NCI-H146 (cell line): ENCODE measurements around the gene MSRB2.
A peak's percentile ranks its signal among the peaks of the same experiment; 100 is the strongest.
"Not testable (repeated sequence)": the region's sequence is repeated elsewhere in the genome, so short reads cannot be mapped to it uniquely, and the experiment has no call there.

Source experiments
- DNase-seq: peaks from one replicate; lab custom pipeline; 2025; lab: John Stamatoyannopoulos, UW

MSRB2 gene

DNA sequence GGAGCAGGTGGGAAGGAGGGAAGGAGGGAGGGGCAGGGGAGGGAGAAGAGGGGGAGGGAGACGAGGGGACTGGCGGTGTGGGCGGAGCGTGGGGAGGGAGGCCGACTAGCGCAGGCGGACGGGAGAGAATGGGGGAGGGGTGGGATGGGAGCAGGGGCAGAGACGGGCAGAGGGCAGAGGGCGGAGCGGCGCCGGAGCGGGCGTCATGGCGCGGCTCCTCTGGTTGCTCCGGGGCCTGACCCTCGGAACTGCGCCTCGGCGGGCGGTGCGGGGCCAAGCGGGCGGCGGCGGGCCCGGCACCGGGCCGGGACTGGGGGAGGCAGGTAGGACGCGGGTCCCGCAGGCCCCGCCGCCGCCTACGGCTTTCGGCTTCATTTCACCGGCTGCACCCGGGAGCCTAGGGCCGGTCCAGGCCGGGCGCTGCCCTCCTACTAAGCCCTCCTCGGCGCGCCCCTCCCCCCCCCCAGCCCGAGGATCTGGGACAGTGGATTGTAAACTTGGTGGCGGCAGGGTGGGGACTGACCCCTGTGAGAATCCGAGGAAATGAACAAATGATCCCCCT lies at the start of gene MSRB2:
MSRB2 (plus strand) TSS at position 176 of the 562 bp plus-strand sequence; CDS start at position 206, 30 bp downstream.
- DNase-seq, result peak; percentile 99

DNA sequence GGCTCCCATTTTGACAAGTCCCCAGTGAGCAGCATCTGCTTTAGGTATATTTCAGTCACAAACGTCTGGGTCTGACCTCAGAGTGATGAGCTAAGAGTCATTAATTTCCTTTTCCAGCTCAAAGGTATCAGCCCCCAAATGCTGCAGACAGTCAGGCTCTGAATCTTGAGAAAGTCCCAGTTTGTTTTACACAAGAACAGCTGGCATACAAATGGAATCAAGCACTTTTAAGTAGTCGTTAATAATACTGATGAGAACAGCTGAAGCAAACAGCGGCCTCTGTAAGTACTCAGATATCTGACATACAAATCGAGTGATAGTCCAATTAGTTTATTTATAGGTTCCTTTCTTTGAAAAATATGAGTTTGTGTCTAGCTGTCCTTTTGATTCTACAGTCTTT lies 49.4 kb upstream of the MSRB2 start:
- DNase-seq, result no peak

DNA sequence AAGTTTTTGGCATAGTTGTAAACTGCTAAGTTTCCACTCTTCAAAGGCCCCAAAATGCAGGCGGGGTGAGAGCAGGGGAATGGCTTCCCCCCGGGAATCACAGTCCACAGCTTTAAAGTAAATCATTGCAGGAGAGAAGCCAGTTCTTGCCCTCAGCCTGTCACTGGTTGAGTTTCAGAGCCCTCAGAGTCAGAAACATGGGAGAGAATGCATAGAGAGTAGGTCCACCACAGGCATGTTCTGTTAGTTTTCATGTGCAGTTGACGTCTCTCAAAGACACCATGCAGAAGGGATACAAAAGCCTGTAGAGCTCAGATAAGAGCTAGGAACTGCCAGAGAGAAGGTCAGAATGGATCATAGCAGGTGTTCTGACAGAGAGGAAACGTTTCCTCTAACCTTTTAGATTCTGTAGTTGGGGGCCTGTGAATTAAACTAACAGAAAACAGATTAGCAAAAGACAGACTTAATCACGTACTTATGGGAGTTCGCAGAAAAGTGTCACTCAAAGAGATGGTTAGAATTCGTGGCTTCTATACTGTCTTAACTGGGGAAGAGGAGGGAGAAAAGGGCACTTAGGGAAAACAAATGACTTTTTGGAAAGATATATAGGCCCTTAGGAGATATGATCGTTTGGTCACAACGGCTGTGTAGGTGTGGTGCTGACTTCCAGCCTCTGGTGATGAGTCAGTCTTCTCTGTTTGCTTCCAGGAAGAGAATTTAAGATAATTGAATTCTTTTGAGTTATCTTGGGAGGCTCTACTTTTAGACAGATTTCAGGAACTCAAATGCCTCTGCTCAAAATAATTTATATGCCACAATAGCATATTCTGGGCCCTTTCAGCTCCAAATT lies 48.0 kb upstream of the MSRB2 start:
- DNase-seq, result no peak

DNA sequence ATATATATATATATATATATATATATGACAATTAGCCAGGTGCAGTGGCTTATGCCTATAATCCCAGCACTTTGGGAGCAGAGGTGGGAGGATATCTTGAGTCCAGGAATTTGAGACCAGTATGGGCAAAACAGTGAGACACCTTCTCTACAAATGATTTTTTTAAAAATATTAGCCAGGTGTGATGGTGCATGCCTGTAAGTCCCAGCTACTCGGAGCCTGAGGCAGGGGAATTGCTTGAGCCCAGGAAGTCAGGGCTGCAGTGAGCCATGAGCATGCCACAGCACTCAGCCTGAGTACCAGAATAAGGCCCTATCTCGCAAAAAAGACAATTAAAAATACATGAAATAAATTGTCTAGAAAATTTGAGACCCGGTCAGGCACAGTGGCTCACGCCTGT lies 47.2 kb upstream of the MSRB2 start:
- no peak for DNase-seq

DNA sequence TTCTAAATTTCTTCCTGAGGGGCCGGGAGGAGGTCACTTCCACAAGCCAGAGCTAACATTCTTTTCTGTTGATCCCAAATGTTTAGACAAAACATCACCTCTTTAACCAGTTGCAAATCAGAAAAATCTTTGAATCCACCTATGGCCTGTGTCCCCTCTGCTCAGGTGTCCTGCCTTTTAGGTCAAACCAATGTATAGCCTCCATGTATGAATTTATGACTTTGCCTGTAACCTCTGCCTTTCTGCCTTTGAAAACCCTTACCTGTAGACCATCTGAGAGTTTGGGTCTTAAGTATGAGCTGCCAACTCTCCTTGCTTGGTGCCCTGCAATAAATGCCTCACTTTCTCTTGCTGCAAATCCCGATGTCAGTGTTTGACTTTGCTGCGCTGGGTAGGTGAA lies 44.1 kb upstream of the MSRB2 start:
- no peak for DNase-seq

DNA sequence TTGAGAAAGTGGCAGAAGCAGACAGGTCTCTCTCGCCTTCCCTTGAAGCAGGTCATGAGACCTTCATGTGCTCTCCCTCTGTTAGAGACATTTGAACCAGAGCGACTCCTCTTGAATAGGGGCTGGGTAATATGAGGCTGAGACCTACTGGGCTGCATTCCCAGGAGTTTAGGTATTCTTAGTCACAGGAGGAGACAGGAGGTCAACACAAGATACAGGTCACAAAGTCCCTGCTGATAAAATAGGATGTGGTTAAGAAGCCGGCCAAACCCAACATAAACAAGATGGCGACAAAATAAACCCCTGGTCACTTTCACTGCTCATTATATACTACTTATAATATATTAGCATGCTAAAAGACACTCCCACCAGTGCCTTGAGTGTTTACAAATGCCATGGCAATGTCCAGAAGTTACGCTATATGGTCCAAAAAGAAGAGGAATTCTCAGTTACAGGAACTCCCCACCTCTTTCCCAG lies 43.5 kb upstream of the MSRB2 start:
- DNase-seq, result no peak

DNA sequence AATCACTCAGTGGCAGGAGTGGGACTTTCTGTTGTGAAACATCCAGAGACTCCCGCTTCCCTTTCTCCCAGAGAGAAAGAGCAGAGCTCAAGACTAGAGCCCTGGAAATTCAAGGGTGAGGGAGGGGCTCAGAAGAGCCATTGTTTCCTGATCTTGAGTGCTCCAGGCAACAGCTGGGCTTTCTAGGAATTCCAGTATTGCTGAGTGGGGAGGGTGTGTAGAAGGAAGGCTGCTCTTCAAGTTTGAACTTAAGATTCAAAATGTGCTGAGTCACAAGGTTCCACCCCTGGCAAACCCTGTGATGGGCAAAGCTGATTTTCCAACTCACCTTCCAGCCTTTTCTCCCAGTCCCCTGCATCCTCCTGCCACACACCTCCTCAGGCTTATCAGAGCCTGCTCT lies 42.3 kb upstream of the MSRB2 start:
- DNase-seq, result no peak

DNA sequence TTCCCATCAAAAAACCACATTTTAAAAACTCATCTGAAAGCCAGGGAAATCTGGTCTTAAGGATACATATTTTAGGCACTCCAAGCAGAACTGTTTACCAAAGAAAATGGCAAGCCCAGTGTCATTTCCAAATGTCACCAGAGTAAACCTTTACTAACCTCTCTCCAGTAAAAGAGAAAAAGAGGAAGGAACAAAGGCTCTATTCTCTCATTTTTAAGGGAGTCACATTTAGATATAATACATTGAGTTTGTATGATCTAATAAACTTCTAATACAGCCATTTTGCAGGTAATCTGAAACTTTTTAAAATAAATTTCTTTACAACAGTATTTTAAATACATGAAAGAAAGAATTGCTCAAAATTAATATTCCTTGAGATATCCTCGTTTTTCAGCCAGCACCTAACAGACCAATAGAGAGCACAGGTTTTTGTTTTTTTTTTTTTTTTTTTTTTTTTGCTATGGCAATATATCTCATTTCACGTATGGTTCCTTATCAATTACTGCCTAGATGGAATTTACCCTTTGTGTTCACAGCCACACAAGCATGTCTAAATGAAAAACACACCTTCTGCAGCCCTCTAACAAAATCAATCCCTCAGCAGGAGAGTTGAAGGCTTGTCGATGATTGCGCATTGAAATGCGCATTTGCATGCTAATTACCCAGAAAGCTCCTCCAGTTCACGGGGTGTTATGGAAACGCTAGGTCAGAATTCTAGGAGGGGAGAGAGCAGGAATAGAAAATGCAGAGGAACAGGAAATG lies 39.8 kb upstream of the MSRB2 start:
- peak; percentile 17 for DNase-seq

DNA sequence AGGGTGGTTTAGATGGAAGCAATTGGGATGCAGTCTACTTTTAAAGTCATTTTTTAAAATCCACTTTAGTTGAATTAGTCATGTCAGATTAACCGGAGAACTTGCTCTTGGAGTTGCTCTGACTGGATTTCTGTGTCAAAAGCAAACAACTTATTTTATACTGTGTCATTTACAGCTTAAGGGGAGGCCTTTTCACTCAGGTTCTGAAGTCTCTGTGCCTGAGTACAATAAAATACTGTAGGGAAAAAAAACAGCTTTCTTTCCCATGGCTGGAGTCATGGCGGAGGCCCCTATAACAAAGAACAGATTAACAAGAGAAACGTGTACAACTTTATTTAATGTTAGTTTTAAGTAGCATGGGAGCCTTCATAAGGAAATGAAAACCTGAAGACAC lies 39.2 kb upstream of the MSRB2 start:
- DNase-seq, result no peak

DNA sequence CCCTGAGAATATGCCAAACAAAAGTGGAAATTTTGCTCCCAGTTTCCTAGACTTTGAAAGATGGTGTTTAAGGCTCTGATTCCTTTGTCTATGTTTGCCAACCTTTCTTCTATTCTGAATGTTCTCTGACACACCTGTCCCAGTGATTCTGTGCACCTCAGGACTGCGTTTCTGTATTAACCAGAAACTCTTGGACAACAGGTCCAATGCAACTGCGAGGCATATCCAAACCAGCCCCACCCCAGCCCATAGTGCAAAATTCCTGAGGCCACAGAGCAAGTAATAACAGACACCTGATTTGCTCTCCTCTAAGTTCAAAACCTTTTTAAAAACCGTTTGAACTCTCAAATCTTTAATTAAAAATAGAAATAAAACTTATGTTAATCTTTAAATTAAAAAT lies 37.0 kb upstream of the MSRB2 start:
- DNase-seq, result no peak

DNA sequence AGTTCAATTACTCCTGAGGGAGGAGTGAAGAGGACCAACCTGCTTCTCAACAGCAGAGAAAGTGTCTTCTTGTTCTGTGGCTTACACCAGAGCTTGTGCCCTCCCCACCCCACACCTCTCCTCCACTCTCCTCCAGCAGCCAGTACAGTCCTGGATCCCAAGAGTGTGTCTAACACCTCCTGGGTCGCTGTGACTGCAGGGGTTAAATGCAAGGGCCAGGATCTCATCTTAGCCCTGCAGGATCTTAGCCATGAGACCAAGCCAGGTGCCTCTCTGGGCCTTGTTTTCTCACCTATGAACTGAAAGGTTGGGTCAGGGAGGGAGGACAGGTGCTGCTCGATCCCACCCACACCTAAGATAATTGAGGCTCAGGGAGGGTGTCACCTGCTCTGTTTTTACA lies 34.5 kb upstream of the MSRB2 start:
- DNase-seq, result peak; percentile 19

DNA sequence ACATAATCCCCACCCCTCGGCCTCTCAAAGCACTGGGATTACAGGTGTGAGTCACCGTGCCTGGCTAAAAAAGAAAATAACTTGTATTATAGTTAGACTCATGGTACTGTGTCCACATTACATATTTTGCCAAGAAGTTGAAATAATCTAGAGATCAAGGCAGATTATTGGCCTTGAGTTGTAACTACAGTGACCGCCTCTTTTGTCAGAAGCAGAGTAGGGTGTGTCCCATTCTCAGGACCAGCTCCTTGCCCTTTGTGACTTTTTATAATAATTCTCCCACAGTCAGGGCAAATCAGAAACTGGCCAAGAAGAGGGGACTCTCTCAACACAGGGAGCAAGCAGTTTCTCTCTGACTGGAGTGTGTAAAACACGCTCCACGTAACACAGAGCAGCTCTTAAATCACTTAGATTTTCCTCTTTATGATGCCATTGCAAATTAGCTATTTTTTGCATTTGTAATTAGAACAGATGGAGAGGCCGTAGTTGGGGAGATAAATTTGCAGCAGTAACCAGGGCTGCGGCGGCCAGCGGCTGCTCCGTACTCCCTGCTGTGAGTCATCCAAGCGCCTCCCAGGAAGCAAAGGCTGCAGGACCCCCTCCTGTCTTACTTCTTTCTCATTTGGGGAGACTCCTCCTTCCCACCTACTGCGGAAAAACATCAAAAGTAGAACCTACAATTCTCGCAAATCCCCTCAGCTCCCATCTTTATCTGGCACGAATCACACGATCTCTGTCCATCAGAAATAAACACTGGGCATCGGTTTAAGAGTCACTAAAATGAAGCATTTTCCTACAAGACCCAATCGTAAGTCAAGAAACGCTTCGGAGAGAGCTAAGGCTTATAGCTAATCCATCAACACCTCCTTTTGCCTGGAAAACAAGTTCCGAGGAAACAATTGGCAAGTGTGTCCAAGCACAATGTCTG lies 32.1 kb upstream of the MSRB2 start:
- DNase-seq, result peak; percentile 20

DNA sequence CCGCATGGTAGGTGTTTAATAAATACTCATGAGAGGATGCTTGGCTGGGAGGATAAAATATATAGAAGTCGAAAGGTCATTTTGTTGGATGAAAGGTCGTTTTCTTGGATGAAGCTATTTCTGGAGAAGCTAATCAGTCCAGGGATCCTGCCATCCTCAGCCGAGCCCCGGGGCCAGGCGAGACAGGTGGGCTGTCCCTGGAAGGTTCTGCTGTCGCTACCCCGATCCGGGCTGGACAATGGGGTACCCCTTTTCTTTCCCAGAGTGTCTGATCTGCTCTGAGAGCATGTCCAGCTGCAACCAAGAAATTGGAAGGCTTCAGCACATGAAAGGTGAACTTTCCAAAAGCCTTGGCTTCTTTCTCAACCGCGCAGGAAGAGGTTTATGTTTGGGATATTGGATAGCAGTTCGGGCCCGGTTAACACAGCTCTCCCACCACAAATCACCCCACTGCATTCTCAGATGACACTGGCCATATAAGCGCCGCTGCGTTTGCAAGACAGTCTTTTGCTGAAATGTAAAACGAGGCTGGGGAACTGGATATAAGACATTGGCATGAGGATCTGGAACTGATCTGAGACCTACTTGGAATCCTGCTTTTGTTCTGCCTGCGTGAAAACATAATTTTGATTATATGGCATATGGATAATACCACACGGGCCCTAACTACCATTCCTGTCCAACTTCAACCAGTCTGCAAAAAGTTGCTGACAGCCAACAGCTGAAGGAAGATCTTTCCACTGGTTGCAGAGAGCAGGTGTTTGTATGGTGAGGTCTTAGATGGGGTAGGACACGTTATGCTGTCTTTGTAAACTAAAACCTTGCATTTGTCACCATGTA lies 31.2 kb upstream of the MSRB2 start:
- DNase-seq, result no peak

DNA sequence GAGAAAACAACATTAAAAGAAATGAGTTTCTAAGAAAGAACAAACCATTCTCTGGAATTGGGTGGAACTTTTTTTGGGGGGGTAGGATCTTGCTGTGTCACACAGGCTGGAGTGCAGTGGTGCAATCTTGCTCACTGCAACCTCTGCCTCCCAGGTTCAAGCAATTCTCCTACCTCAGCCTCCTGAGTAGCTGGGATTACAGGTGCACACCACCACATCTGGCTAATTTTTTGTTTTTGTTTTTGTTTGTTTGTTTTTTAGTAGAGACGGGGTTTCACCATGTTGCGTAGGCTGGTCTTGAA lies 30.6 kb upstream of the MSRB2 start:
- not testable (repeated sequence) for DNase-seq

DNA sequence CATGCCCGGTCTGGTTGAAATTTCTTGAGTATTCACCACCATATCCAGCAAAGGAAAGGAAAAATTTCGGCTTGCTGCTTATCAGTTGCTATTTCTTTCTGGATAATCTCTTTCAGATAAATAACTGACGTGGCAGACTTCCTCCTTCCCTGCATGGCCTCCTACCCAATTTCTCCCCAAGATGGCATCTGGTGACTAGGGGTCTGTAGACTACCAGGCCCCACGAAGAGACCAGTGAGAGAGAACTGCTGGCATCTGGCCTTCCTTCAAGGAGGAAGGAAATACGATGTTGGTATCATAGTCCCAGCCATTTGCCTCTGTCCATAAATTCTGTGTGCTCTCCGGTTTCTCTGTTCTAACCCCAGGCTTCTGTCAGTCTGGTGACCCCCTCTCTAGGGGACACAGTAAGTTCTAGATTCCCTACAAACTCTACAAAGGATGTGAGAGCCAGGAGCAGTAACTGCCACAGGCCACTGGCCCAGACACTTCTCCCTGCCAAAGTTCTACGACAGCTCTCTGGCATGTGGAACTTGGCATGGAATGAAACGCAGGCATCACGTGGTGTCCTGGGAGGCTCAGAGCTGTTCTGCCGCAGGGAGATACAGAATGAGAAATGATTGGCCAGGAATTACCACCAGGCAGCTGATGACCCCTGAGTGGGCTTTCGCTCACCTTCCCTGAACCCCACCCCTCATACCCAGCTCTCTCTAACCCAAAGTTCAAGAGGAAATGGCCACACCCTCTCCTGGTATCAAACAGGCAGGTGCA lies 30.0 kb upstream of the MSRB2 start:
- DNase-seq, result peak; percentile 14

DNA sequence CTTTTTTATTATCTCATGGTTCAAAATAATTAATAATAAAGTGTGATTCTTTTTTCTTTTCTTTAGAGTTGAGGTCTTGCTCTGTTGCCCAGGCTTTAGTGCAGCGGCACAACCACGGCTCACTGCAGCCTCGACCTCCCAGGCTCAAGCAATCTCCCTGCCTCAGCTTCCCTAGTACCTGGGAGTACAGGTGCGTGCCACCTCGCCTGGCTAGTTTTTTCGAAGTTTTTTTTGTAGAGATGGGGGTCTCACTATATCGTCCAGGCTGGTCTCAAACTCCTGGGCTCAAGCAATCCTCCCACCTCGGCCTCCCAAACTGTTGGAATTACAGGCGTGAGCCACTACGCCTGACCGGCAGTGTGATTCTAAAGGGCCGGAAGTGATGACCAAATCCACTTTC lies 28.0 kb upstream of the MSRB2 start:
- DNase-seq, result no peak

DNA sequence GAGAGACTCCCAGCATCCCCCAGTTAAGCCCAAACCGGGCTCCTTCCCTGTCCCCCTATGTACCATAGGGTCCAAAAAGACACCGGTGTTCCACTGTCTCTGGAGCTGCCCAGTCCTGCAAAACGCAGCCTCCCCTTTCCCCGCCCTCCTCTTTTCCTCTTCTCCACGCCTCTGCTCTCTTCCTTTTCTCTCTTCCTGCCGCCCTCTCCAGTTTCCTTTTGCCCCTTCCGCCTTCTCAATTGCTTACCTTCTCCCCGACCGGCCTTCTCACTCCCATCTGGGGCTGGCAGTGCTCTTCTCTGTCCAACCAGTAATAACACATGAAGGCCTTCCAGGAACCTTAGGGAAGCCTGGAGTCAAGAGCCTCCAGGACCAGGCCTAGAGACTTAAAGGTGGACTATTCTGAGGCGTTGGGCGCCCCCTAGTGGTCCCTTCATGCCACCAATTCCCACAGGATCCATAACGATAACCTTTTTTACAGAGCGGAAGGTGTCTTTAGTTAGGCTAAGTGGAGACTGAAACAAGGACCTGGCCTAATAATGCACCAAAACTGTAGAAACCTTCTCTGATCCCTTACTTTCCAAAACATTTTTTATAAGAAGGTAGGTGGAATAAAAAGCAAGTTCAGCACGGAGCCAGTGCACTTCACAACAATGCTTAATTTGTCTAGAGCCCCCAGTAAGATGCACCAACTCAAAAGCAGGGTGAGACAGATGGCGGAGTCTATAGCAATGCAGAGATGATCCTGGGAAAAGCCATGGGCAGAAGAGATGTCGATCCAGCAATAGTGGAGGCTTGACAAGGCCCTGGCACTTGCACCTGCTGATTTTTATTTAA lies 27.2 kb upstream of the MSRB2 start:
- DNase-seq, result peak; percentile 79

DNA sequence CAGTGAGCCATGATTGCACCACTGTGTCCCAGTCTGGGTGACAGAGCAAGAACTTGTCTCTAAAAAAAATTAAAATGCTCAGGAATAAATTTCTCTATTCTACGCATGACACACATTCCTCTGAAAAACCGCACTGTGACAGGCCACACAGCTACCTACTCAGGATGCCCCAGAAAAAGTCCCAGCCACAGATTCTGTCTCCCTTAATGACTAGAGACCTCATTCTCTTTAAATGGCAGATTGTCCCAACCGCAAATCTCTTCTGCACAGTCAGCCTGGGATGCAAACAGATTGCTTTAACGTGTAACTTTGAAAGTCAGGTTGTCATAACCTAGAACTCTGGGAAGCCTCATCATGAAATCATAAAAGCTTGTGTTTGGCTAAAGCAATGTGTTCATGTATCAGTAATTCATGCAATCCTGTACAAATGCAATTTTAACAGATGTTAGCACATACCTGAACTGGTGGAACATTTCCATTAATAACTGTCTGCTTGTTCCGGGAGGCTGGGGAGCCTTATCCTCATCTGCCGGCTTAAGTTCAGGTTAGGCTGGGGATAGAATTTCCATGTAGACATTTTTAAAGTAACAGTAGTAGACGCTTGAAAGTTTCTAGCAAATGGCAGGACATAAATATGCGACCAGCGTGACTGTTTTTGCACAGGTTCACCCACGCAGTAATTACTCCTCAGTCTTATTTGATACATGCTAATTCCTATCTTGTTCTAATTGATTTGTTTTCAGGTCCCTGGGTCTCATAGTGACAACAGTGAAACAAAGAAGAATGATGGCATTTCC lies 26.2 kb upstream of the MSRB2 start:
- no peak for DNase-seq
